A549 treated with AZD2906 at 1 μM for 4 hours (cell line): ENCODE results near the gene DIP2B. TPM values are rescaled to one million over a fixed set of nuclear protein-coding genes. Genes with fewer than 3 reads are reported as not detected.

ENCODE experiments used
- total RNA-seq: library from RNA; stranded (reverse); fragments of 200-300 nt; extraction: Qiagen RNA extraction; gene quantifications from 5 replicates; pipeline ENCODE4 v1.2.3, GENCODE V29; 2022

DIP2B gene
- total RNA-seq: 12.3 to 14.8 TPM (median 13.8 TPM) in 5 replicates

DNA sequence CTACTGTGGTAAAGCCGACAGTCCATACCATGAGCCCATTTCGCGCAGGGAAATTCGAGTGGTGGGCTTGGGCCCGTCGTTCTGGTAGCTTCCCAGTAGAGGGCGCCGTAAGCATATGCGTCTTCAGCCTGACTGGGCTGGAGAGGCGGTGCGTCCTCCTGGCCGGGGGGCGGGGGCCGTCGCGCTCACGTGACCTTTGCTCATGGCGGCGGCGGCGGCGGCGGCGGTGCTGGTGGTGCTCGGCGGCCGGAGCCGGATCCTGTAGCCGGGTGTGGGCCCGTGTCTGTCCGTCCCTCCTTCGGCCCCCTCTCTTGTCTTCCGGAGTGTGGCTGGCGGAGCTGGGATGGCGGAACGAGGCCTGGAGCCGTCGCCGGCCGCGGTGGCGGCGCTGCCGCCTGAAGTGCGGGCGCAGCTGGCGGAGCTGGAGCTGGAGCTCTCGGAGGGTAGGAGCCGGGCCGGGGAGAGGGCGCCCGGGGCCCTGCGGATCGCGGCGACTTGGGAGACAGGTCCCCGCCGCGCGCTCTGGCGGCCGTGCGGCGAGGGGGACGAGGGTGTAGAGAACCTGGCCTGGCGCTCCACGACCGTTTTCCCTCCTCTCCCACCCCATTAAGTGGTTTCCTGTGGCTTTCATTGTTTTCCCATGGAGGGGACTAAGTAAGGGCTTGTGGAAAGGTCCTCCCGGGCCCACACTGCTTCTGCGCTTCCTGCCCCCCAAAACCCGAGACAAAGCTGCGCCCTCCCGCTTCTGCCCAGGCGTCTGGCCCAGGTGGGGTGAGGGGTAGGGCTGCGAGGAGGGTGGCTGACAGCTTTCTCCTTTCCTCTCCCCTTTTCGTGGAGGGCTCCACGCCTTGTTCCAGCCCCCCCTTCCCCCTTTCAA, at the start of gene DIP2B:
Gene DIP2B, plus strand, starts transcription at position 188 of the 877 bp plus-strand sequence. Its CDS starts 156 bp downstream, at position 344.

GRCh38 chr12:50763639-50764285, 259.0 kb downstream of the DIP2B start, which contains the start of gene ATF1:
ATF1 (plus strand) TSS chr12:50764101; CDS start chr12:50780146, 16,045 bp downstream.

Other genes with a start within 250 kb of the DIP2B start
- gene LIMA1, start 221.5 kb upstream of the DIP2B start, total RNA-seq: 4.4 to 7.9 TPM (median 5.1 TPM) in 5 replicates
- gene FAM186A, start 108.4 kb upstream of the DIP2B start, total RNA-seq: not detected in 5 replicates
- 34.5 to 48.9 TPM (median 40.0 TPM) in 5 replicates for gene LARP4, start 104.1 kb upstream of the DIP2B start, total RNA-seq